ENCODE data around the gene PCDHGC3.

The PCDHGC3 gene

DNA sequence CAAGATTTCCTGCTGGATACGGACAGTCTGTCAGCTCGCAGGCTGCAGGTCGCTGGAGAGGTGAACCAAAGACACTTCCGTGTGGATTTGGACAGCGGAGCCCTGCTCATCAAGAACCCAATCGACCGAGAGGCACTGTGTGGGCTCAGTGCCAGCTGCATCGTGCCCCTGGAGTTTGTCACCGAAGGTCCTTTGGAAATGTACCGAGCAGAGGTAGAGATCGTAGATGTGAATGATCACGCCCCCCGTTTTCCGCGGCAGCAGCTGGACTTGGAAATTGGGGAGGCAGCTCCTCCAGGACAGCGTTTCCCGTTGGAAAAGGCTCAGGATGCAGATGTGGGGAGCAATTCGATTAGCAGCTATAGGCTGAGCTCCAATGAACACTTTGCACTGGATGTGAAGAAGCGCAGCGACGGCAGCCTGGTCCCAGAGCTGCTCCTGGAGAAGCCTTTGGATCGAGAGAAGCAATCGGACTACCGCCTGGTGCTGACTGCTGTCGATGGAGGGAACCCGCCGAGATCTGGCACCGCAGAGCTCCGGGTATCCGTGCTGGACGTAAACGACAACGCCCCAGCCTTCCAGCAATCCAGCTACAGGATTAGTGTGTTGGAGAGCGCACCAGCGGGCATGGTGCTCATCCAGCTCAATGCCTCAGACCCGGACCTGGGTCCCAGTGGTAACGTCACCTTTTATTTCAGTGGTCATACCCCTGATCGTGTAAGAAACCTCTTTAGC, 9.7 kb downstream of the PCDHGC3 start:
- DNase-seq: peak; percentile 10

DNA sequence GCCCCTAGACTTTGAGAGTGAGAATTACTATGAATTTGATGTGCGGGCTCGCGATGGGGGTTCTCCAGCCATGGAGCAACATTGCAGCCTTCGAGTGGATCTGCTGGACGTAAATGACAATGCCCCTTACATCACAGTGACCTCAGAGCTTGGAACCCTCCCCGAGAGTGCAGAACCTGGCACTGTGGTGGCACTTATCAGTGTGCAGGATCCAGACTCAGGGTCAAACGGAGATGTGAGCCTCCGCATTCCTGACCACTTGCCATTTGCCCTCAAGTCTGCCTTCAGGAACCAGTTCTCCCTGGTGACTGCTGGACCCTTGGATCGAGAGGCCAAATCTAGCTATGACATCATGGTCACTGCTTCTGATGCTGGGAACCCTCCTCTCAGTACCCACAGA, 10.3 kb downstream of the PCDHGC3 start:
- DNase-seq: no peak

DNA sequence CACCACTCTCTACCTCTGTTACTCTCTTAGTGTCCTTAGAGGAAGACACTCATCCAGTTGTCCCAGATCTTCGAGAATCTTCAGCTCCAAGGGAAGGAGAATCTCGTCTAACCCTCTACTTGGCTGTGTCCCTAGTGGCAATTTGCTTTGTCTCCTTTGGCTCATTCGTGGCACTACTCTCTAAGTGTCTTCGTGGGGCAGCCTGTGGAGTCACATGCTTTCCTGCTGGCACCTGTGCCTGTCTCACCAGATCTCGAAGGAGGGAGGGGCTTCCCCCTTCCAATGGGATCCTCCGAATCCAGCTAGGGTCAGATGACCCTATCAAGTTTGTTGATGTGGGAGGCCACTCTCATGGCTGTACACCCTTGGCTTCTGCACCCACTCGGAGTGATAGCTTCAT, 11.4 kb downstream of the PCDHGC3 start:
- DNase-seq: no peak

GRCh38 chr5:141488591-141489561, 13.1 kb downstream of the PCDHGC3 start, which contains the start of gene PCDHGC5:
PCDHGC5 (plus strand) TSS chr5:141489081; CDS start chr5:141489241, 160 bp downstream.
- no peak for DNase-seq

DNA sequence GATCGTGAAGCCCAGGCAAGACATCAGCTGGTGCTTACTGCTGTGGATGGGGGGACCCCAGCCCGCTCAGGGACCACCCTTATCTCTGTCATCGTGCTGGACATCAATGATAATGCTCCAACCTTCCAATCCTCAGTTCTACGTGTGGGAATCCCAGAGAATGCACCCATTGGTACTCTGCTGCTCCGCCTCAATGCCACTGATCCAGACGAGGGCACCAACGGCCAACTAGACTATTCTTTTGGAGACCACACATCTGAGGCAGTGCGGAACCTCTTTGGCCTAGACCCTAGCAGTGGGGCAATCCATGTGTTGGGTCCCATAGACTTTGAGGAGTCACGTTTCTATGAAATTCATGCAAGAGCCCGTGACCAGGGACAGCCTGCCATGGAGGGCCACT, 14.1 kb downstream of the PCDHGC3 start:
- no peak for DNase-seq

GRCh38 chr5:141490271-141490670, 14.5 kb downstream of the PCDHGC3 start:
- no peak for DNase-seq

DNA sequence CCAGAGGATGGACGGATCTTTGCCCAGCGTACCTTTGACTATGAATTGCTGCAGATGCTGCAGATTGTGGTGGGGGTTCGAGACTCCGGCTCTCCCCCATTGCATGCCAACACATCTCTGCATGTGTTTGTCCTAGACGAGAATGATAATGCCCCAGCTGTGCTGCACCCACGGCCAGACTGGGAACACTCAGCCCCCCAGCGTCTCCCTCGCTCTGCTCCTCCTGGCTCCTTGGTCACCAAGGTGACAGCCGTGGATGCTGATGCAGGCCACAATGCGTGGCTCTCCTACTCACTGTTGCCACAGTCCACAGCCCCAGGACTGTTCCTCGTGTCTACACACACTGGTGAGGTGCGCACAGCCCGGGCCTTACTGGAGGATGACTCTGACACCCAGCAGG, 15.0 kb downstream of the PCDHGC3 start:
- no peak for DNase-seq

DNA sequence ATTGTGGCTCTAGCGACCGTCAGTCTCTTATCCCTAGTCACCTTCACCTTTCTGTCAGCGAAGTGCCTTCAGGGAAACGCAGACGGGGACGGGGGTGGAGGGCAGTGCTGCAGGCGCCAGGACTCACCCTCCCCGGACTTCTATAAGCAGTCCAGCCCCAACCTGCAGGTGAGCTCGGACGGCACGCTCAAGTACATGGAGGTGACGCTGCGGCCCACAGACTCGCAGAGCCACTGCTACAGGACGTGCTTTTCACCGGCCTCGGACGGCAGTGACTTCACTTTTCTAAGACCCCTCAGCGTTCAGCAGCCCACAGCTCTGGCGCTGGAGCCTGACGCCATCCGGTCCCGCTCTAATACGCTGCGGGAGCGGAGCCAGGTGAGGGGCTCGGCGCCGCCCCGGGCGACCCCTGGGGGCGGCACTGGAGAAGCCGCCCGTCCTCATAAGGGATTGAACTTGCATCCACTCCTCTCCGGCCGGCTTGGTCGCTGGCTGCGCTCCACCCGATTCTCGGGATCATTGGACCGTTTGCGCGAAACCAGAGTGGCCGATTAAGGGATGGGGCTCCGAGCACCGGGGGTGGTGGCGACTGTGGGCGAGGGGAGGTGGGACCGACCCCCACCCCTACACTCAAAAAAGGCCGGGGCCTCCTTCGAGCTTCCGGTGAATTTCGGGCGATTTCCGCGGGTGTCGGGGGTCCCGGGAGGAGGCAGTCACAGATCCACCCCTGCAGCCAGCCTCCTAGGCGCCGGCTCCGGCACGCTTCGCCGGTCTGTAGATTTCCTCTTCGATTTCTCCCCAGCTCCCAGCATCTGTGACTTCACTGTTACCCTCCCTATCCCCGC, 15.8 kb downstream of the PCDHGC3 start:
- no peak for DNase-seq

- no peak for DNase-seq
Observed at GRCh38 chr5:141492168-141492885, 16.6 kb downstream of the PCDHGC3 start.

GRCh38 chr5:141493500-141494422, 18.0 kb downstream of the PCDHGC3 start:
- no peak for DNase-seq

DNA sequence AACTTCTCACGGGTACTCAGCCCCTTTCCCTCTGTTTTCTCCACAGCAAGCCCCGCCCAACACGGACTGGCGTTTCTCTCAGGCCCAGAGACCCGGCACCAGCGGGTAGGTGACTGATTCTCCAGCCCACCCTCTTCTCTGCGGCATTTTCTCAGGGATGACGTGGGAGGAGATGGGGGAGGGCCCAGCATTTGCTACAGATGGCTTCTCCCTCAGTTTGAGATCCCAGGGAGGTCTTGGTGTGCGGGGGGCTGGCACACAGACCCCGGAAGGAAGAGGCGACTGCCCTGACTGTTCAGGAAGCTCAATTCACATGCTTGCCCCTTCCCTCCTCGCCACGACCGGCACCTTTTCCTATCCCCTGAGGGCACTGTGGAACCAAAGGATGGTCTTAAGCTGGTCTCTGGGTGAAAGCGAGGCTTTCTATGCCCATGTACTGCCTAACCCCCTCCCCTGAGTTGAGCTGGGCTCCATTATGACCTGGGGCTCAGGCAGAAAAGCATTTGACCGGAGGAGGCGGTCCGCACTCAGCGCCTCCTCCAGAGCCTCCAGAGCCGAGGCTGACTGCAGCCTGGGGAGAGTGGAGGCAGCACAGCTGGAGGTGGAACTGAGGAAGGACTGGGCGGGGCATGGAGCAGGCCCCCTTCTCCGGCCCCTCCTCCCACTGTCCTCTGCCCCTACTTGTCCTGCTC, 19.1 kb downstream of the PCDHGC3 start:
- no peak for DNase-seq

DNA sequence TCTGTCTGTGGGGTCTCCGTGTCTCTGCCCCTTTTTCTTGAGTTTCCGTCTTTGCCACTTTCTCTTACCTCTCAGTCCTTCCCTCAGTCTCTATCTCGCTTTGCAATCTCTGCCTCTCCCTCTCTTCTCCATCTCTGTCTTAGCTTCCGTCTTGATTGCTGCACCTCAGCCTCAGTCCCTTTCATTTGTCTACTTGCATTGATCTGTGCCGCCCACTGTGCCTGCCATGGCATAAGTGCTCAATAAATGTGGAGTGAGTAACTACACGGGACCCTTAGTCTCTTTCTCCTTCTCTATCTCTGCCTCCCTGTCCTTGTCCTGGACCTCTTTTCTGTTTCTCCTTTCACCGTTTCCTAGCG, 19.7 kb downstream of the PCDHGC3 start:
- no peak for DNase-seq

DNA sequence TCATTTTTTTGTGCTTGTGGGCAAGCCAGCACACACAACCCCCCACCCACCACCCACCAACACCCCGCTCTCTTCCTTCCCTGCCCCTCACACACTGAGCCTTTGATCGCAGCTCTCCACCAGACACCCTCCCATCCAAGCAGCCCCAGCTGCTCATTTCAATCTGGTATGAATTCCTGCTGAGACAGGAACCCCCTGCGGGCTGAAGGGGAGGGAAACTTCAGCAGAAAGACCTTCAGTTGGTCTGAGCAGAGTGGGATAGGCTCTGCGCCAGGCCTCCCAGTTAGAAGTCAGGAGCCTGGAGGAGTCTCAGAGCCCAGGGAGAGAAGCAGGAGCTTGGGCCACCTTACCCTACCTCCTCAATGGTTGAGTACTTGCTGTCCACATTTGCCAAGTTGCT, 20.3 kb downstream of the PCDHGC3 start:
- no peak for DNase-seq

DNA sequence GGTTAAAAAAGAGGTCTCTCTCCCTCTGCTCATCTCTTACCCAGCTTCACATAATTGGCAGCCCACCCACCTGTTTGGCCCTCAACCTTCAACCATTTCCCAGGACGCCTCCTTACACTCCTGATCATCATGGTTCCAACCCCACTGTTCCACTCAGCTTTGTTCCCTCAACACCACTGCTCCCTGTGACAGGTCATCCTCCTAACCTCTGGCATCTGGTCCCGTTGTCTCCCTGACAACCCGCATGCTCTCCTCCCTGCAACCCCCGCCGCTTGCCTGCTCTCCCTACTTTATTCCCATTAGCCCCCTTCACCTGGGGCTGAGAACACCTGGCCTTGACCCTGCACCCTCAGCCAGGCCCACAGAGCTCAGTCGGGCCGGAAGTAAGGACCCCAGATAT, 26.0 kb downstream of the PCDHGC3 start:
- DNase-seq: no peak

GRCh38 chr5:141503681-141504080, 27.9 kb downstream of the PCDHGC3 start:
- DNase-seq: no peak

- DNase-seq: no peak
Observed at GRCh38 chr5:141504216-141504615, 28.4 kb downstream of the PCDHGC3 start.

DNA sequence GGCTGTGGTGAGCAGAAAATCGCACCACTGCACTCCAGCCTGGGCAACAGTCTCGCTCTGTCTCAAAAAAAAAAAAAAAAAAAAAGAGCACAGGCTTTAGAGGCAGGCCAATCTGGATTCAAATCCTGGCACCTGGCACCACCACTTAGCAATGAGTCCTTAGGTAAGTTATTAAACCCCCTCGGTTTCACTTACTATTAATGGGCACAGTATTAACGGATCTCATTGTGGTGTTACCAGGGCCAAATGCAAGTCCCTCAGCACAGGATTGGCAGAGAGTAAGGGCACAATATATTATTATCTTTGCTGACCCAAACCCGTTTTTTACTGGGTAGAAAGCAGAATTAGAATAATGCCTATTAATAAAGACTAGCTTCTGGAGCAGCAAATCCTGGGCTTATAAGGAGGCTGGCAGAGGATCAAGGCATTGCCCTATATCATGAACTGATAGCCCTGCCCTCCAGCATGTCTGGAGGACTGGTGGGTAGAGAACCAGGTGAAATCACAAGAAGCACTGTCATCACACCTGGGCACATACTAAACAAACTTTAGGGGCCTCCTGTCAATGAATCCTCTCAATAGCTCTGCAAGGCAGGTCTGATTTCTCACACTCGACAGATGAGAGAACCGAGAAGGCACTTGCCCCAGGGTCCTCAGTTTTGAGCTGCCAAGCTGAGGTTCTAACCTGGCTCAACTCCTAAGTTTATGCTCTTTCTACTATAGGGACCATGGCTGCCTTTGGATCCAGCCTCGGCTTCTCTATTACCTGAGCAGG, 30.8 kb downstream of the PCDHGC3 start:
- DNase-seq: no peak

DNA sequence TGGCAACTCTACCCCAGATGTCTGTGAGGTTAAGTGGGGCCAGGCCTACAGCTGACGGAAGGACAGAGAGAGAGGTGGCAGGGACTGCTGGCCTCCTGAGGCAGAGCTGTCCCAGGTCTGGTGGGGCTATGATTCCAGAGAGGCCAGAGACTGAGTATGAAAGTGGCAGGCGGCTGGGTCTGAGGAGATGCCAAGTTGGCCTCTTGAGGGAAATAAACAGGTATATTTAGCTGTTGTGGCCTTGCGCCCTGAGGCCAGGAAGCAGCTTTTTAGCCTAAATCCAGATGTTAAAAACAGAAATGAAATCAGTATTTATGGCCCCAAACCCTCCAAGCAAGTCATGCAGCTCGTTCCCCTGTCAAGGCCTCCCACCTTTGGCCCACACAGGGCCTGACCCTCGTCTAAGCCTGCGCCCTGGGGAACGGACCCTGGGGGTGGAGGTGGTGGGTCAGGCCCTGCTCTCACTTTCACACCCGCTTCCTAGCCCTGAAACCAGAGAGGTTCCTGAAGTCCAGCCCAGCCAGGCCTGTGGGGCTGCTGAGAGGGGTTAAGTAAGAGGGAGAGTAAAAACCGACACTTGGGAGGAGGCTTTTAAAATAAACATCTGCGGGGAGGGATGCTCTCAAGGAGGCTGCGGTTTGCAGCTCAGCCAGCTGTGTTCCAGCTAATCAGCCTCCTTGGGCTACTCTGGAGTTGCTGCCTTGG, 31.8 kb downstream of the PCDHGC3 start:
- DNase-seq: no peak

DNA sequence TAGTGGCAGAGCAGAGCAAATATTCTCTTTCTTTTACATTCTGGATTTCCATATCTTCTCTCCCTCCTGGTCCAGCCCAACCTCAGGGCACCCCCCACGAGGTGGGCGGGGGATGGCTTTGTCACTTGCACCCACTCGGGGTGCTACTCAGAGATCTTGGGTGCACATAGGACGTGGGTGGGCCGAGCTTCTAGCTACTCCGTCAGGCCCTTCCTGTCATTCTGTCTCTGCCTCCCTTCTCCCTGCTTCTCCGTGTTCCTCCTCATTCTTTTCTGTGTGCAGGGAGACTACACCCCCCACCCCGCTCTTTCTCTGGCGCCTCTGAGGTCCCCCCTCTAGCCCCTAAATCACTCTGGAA, 32.7 kb downstream of the PCDHGC3 start:
- no peak for DNase-seq
